Hematopoietic multipotent progenitor cell treated with erythropoietin and hydrocortisone succinate and interleukin-3 and kit ligand, for 6 days (in vitro differentiated cells): ENCODE data around the gene MYG1.
"Not testable (repeated sequence)": the region's sequence is repeated elsewhere in the genome, so short reads cannot be mapped to it uniquely, and the experiment has no call there.

Experiments
- DNase-seq: peaks from one replicate; pipeline ENCODE4 v3.0.0-alpha.2; 2015

MYG1 gene

DNA sequence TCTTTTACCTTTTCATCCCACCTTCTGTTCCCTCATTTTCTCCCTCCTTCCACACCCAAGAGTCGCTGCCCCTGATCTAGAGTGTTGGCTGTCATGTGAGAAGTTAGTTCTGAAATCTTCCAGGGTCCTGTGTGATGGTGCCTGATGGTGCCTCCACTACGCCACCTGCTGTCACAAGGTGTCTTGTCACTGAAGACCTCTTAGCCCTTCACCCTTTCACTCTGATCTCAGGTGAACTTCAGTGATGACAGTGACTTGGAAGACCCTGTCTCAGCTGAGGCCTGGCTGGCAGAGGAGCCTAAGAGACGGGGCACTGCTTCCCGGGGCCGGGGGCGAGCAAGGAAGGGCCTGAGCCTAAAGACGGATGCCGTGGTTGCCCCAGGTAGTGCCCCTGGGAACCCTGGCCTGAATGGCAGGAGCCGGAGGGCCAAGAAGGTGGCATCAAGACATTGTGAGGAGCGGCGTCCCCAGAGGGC is 11.7 kb upstream of the MYG1 start:
- peak; percentile 88 for DNase-seq

DNA sequence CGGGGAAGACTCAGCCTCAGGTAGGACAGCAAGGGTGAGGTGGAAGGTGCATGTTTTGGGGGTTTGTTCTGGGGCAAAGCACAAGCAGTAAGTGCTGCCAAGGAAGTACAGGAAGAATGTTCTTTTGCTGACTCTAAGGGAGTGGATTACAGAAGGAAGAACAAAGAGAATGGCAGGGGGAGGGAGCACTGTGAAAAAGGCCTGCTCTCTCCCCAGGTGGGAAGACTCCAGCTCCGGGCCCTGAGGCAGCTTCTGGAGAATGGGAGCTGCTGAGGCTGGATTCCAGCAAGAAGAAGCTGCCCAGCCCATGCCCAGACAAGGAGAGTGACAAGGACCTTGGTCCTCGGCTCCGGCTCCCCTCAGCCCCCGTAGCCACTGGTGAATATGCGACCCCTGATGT is 11.2 kb upstream of the MYG1 start:
- DNase-seq, result no peak

DNA sequence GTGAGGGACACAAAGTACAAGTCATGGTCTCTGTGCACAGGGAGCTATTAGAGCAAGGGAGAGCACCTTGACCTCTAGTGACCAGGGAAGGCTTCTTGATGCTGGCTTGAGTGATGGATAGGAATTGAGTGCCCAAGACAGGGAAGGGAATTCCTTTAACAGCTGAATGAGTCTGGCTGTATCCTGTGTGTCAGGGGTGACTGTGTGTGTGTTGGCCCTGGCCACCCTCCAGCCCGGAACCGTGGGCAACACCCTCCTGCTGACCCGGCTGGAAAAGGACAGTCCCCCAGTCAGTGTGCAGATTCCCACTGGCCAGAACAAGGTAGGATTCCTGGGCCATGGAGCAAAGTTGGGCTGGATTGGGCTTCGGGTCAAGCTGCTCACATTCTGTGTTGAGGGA is 9.6 kb upstream of the MYG1 start:
- DNase-seq, result no peak

DNA sequence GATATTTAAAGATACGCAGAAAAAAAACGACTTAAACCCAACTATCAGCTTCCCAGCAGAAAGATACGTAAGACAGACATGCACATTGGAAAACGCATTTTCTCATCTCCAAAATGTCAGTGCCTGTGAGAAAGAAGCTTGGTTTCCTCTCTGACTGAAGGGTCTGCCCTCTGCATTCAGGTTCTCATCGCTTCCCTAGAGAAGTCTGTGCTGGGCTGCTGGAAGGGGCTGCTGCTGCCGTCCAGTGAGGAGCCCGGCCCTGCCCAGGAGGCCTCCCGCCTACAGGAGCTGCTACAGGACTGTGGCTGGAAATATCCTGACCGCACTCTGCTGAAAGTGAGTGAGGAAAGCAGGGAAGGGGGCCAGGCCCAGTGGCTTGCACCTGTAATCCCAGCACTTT is 8.8 kb upstream of the MYG1 start:
- no peak for DNase-seq

DNA sequence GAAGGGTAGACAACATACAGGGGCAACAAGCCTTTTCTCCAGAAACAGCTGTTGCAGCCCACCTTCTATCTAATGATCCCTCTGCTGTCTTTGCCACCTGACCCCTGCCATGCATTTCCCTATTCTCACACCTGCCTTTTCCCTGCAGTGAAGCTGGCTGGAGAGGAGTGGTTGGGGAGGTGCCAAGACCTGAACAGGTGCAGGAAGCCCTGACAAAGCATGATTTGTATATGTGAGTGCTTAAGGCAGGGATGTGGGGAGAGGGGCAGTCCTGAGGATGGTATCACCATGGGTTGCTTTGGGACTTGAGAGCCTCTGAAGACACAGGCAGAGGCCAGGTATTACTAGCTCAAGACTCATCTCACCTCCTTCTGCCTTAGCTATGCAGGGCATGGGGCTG is 7.1 kb upstream of the MYG1 start:
- no peak for DNase-seq

DNA sequence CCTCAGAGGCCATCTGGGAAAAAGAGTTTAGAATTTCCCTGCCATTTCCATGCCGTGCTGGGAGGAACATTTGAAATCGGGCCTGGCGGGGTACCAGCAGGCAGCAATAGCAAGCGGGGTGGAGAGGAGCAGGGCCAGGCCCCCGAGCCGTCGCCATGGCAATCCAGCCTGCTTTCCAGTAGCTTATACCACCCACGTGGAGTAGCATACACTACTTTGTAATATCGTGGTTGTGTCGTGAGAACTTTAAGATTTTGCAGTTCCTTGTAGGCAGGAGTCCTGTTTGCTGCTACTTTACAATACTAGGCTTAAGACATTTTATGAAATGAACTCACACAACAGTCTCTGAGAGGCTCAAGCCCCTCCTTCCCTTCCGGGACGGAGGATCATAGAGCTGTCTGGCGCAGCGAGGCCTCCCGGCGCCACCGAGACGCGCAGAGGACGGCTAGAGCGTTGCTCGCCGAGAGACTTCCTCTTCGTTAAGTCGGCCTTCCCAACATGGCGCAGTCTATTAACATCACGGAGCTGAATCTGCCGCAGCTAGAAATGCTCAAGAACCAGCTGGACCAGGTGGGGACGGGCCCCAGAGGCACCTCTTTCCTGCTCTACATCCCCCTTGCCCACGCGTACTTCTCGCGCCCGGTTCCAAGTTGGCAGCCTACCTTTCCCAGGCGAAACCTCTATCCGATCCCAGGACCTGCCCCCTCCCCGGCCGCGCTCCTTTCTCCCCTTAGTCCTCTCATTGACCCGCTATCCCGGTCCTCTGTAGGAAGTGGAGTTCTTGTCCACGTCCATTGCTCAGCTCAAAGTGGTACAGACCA is 4.2 kb upstream of the MYG1 start, which contains the start of gene PFDN5:
Gene PFDN5 (plus strand): TSS at position 473 of the 821 bp plus-strand sequence. CDS start 26 bp downstream, at position 499.
- peak; percentile 96 for DNase-seq

DNA sequence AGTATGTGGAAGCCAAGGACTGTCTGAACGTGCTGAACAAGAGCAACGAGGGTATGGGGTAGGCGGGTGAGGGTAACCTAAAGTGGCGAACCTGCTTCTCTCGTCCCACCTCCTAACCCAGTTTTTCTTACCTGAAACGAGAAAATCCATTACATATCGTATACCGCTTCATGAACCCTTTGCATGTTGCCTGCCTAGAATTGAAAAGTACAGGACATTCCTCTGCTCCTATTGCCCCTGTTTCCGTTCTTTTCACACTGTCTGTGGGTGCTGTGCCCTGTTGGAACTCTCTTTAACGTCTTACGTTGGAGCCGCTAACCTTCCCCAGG is 3.6 kb upstream of the MYG1 start:
- DNase-seq, result peak; percentile 30

DNA sequence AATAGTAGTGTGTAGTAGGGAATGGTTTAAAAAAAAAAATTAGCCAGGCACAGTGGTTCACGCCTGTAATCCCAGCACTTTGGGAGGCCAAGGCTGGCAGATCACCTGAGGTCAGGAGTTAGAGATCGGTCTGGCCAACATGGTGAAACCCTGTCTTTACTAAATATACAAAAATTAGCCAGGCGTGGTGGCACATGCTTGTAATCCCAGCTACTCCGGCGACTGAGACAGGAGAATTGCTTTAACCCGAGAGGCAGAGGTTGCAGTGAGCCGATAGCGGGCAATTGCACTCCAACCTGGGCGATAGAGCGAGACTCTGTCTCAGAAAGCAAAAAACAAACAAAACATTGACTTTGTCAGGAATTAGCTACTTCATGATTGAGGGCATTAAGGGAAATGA is 2.4 kb upstream of the MYG1 start:
- not testable (repeated sequence) for DNase-seq

DNA sequence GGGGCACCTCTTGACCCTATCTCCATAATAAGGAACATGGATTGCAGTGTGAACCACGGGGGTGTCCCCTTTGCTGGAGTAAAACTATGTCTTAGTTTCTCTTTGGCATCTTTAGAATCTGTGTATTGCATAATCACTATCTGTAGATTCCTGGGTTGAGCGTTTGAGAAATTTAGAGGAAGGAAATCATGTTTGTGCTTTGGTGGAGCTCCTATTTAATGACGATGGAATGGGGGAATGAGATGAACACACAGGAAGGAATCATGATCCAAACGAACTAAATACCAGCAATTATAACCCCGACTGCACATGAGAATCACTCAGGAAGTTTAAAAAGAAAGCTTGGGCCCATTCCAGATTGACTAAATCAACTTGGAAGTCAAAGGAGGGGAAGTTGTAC is 1.3 kb upstream of the MYG1 start:
- DNase-seq, result peak; percentile 44

DNA sequence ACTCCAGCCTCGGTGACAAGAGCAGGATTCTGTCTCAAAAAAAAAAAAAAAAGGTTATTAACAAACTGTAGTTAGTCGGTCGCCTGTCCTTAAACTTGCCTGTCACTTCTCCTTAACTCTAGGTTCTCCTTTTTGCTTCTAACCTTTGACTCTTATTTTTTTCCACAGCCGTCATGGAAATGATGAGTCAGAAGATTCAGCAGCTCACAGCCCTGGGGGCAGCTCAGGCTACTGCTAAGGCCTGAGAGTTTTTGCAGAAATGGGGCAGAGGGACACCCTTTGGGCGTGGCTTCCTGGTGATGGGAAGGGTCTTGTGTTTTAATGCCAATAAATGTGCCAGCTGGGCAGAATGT is 418 bp upstream of the MYG1 start:
- peak; percentile 72 for DNase-seq

DNA sequence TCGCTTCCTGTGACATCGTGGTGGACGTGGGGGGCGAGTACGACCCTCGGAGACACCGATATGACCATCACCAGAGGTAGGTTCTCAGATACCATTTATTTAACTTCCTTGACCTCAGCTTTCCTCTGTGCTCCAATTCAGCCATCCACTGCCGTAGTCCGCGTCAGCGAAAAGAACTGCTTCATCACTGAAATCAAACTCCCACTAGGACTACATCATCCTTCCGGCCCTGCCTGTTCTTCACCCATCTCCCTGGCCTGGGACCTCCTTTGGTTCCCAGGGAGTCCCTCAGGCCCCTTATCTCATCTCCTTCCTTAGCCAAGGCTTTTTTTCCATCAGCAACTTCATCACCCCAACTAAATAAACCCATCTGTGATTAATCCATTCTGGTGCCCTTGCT is 692 bp downstream of the MYG1 start:
- DNase-seq, result peak; percentile 25

DNA sequence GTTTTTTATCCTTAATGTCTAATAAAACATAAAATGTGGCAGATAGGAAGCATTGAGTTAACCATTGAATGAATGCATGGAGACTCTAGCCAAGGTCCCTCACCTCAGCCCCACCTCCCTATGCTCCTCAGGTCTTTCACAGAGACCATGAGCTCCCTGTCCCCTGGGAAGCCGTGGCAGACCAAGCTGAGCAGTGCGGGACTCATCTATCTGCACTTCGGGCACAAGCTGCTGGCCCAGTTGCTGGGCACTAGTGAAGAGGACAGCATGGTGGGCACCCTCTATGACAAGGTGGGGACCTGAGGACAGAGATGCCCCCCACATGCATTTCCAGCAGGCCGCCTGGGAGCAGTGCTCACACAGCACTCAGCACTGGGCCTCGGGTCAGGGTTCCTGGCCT is 3.4 kb downstream of the MYG1 start:
- no peak for DNase-seq

DNA sequence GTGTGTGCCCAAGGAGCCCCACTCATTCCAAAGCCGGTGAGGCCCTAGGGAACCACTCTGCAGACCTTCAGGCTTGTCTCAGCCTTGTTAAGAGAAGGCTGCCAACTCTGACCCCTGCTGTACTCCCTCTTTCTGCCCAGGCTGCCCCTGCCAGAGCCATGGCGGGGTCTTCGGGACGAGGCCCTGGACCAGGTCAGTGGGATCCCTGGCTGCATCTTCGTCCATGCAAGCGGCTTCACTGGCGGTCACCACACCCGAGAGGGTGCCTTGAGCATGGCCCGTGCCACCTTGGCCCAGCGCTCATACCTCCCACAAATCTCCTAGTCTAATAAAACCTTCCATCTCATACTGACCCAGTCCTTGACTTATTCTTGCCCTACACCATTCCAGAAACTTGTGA is 7.3 kb downstream of the MYG1 start:
- DNase-seq, result no peak

DNA sequence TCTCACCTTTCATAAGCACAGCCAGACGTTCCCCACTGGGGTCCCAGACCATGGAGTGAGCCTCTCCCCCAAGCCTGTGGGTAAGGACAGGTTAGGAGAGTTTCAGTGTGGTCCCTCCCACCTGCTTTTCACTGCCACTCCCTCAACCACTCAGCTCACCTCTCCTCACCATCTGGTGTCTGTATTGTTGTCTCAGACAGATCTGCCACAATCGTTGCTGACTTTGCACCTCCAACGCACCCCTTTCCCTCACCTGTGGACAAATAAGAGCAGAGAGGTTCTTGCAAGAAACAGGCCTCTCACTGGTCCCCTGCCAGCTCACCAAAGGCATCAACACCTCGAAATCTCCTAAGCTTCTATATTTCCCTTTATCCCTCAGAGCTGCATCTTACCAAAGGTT is 8.8 kb downstream of the MYG1 start:
- DNase-seq, result no peak

DNA sequence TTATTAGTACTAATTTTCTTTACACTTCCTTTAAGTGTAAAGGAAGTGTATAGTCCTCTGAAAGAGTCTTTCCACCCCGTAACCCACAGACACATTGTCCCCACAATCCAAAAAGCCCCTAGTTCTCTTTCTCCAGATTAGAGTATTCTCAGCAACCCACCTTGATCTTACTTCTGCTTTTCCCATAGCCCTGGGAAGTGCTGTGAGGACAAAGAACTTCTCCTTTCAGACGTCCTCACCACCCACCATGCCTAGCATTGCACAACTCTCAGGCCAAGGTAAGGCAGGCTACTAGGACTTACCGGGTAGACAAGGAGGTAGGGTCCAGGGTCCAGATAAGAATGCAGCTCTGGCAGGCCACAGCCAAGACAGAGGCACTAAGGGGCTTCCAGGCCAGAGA is 14.5 kb downstream of the MYG1 start:
- DNase-seq, result peak; percentile 30

DNA sequence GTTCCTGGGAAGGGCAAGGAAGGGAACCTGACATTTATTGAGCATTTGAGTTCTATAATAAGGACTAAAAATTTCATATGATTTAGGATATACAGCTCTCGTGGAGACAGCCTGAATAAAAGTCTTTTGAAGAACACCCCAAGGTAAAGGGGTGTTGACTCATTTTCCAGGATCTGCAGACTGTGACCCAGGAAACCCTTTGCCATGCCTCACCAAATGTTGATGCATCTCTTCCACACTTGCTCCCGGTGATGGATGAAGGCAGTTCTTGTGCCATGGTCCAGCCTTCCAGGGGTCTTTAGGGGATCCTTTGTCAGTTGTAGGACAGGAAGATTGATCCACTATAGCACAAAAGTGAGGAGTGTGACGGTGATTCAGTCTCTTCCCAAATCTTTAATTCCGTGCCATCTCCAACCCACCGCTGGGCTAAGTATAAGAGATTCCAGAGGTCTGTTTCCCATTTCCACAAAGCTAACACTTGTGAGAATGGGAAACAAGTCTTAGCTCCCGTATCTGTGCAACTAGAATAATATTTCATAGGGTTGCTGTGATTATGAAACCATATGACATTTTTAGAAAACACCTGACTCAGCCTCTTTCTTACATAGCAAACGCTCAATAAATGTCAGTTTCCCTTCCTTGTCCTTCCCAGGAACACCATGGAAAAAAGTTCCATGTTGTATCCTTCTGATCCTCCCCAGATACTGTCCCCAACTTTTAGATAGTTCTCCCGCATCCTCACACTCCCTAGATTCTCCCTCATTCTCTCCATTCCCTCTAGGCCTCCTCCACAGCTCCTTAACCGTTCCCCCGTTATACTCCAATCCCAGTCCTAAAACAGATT is 21.1 kb downstream of the MYG1 start:
- DNase-seq, result no peak

DNA sequence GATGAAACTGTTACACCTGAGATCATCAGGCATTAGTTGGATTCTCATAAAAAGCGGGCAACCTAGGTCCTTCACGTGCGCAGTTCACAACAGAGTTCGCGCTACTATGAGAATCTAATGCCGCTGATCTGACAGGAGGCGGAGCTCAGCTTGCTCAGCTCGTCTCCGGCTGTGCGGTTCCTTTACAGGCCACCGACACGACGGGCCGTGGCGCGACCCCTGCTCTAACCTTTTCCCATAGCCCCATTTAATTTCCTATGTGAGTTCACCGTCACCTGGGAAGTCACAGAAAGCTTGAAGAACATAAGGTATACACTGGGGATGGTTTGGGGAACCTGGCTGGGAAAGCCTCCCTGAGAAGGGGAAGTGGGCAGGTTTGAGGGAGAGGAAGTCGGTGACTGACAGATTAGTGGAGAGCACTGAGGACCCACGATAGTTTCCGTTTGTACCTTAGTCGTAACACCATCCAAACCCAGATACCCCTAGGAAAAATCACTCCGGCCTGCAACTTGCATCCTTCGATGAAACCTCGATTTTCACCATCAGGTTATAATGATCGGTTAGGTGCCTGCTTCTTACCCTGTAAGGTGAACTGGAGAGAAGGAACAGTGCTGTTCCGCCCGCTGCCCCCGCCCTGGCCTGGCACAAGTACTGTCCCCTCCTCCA is 24.8 kb downstream of the MYG1 start:
- peak; percentile 79 for DNase-seq

DNA sequence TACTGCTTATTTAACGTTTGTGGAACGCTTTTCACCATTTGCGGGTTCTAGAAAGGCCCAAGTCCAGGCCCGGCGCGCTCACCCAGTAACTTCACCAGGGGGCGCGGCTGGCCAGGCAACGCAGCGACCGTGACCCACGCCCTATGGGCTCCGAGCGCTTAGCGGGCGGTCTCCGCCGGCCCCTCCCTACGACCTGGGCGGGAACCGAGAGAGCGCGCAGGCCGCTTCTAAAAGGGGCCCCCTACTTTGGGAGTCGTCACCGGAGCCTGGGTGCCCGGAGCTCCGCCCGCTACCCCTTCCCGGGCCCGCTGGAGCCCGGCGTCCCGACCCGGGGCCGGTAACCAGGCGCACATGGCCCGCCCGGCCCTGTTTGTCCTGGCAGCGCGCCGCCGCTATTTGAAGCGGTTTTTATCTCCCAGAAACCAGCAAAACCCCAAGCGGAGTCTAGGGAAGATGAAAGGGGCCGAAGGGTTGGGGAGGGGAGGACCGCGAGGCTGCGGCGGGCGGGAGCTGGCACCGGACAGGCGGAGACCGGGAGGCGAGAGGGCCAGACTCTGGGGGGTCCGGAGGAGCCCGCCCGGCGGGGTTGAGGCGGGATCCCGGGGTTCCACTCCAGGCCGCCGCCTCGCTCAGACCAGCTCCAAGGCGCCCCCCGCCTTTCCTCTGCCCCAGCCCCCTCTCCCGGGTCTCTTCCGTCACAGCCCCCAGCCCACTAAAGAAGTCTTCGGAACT is 25.4 kb downstream of the MYG1 start:
- DNase-seq, result peak; percentile 97

DNA sequence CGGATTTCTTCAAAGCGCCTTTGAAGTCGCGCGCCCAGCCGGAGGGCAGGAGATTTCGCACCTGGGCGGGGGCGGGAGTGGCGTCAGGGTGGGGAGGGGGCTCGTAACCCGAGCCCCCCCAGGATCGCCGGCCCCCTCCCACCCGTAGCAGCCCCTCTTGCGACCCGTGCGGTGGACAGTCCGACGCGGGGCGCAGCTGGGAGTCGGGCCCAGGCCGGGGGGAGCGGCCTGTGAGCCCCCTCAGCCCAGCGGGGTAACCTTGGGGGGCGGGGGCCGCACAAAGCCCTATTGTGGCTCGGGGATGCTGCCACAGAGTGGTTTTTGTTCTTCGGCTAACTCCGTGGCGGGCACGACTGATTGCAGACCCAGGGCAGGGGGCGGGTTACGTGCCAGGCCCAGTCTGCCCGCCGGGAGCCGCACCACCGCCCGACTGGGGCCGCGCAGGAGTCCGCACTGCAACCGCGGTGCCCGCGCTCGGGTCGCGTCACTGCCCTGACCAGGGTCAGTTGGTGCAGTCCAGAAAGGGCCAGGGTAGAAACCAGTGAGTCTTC is 26.1 kb downstream of the MYG1 start:
- DNase-seq, result peak; percentile 48

DNA sequence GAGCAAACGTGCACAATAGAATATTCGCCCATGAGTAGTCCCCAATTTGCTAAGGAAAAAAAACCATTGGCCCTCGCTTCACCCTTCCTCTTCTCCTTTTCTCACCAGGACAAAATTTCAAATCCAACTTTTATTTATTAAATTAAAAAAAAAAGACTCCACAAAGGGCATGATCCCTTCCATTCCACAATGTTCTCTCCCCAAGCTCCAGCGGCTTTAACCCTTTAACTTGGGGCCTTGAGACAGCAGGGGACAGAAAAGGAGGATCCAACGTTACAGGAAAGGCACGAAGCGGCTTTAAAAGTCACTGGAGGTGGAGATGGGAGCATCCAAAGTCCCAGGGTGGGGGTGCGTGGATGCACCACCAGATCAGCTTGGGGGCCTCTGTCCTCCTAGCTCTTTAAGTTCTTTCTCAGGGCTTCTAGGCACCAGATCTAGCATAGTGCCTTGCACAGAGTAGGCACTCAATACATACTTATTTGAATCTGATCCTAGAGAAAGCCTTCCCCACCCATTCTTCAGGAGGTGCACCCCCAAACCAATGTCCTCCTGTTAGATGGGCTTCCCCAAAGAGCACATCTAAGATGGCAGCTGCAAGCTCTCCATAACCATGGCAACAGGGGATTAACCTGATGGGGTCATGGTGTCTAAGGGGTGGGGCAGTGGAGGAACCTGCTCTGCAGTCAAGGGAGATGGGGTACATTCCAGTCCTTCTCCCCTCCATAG is 27.1 kb downstream of the MYG1 start:
- peak; percentile 29 for DNase-seq

DNA sequence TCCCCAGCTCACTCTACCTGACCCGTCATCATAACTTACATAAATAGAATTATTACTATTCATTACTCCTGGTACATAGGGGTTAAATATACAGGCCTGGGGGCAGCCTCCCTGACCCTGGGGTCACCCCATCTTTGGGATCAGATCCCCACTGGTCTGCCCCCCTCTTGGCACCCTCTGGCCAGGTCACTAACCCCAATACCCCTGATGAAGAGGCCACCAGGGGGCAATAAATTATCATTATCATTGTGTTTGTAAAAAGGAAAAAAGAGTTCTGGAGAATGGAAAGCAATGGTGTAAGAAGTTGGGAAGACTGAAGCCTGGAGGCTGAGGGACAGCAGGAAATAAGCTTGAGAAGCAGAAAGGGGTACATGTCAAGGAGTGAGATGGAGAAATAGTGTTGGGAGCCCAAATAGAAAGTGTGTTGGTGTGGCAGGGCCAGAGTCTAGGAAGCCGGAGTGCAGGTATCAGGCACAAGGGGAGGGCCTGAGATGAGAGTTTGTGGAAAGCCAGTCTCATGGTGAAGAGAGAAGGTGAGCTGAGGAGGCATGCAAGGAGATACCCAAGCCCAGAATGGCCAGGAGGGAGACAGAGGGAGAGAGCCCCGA is 28.0 kb downstream of the MYG1 start:
- DNase-seq, result peak; percentile 73

DNA sequence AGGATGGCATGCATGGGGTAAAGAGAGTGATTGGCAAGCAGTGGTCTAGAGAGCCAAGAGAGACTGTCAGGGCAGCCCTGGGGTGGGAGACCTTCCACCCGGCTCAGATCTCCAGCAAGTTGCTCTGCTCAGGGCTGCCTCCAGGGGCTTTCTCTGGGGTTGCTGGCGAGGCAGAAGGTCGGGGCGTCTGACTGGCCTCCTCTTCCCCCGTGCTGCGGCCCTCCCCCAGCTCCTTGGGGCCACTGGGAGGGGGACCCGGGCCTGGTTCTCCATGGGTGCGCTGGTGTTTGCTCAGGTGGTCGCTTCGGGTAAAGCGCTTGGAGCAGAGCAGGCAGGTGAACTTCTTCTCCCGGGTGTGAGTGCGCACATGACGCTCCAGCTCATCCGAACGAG is 28.5 kb downstream of the MYG1 start:
- DNase-seq, result peak; percentile 43
